HepG2 (cell line): ENCODE results near the gene MAPK6. TPM values are rescaled to one million over a fixed set of nuclear protein-coding genes. Genes with fewer than 3 reads are reported as not detected.

Experiments
- ATAC-seq: fragments of 200-7000 bp; cut with Tn5 transposase; 3 replicates; pipeline ENCODE4 v1.9.1; 2020; ENCODE audit warnings: mild to moderate bottlenecking, moderate library complexity
- BruUV-seq: library from RNA; stranded (reverse); fragments of 400-500 nt; replicated peaks from 2 replicates; lab custom pipeline; 2021; lab: Mats Ljungman, UMichigan
- CTCF ChIA-PET: fragments of 300-600 bp; formaldehyde crosslinking; extraction: SDS; loops from one replicate; lab custom pipeline; 2021; ENCODE audit warnings: low total read pairs, inconsistent platforms, low intra/inter-chr PET ratio; lab: Yijun Ruan, JAX
- POLR2A ChIA-PET: fragments of 350-600 bp; sonication (Branson Sonifier 250); formaldehyde crosslinking; loops from one replicate; lab custom pipeline; 2020; ENCODE audit warnings: antibody characterized with exemption, inconsistent platforms; lab: Yijun Ruan, JAX
- DNase-seq: peaks from one replicate; pipeline ENCODE4 v3.0.0-alpha.2; 2015; ENCODE audit warnings: low spot score
- FAIRE-seq: peaks from 3 replicates; lab custom pipeline; 2011; peaks lifted over from hg19 to GRCh38; lab: Jason Lieb, UNC
- H2AFZ ChIP-seq: one replicate; pipeline ENCODE4 v1.6.1; 2011; ENCODE audit warnings: low read length, inconsistent platforms
- H3K27ac ChIP-seq: fragments of 300-600 bp; 3 replicates; pipeline ENCODE4 v1.8.0; 2011; ENCODE audit warnings: mixed run types, mild to moderate bottlenecking, mixed read lengths, low read length, inconsistent platforms; ENCODE audit not compliant: insufficient read depth; ENCODE audit errors: extremely low read length
- H3K27me3 ChIP-seq, 2 experiments: fragments of 200-600 bp in 1 of 2; 2 replicates in 1 of 2; 3 replicates in 1 of 2; pipeline versions ENCODE4 v1.6.0 to v1.8.0; 2011; ENCODE audit warnings: low read length in 2 of 2, mild to moderate bottlenecking in 2 of 2, moderate library complexity in 2 of 2, inconsistent platforms in 1 of 2; ENCODE audit not compliant: insufficient read depth in 2 of 2, control insufficient read depth in 1 of 2
- H3K36me3 ChIP-seq, 2 experiments: fragments of 200-600 bp in 1 of 2; replicated peaks in 1 of 2; 2 replicates in 1 of 2; 3 replicates in 1 of 2; pipeline versions ENCODE4 v1.5.1 to v1.8.0; 2011; ENCODE audit warnings: low read length in 2 of 2, inconsistent platforms in 1 of 2; ENCODE audit not compliant: insufficient read depth in 2 of 2, control insufficient read depth in 1 of 2
- H3K4me1 ChIP-seq: 2 replicates; pipeline ENCODE4 v1.5.1; 2012; ENCODE audit warnings: low read length, inconsistent platforms; ENCODE audit not compliant: insufficient read depth
- H3K4me2 ChIP-seq: 2 replicates; pipeline ENCODE4 v1.6.0; 2011; ENCODE audit warnings: low read depth, low read length, inconsistent platforms
- H3K4me3 ChIP-seq, 3 experiments: fragments of 200-600 bp in 1 of 3; sonication (generic), shearing (Covaris generic) in 1 of 3; replicated peaks in 1 of 3; 2 replicates each; pipeline ENCODE4 v1.5.1; 2011 to 2016; ENCODE audit warnings: low read length in 3 of 3, inconsistent platforms in 2 of 3, low read depth in 2 of 3, mild to moderate bottlenecking in 2 of 3, control low read depth in 1 of 3, mixed read lengths in 1 of 3; ENCODE audit not compliant: insufficient read depth in 1 of 3
- H3K79me2 ChIP-seq: one replicate; pipeline ENCODE4 v1.6.1; 2011; ENCODE audit warnings: low read length, inconsistent platforms; ENCODE audit not compliant: insufficient read depth
- H3K9ac ChIP-seq: 2 replicates; pipeline ENCODE4 v1.6.0; 2011; ENCODE audit warnings: mild to moderate bottlenecking, low read depth, low read length, inconsistent platforms; ENCODE audit not compliant: insufficient read depth
- H3K9me3 ChIP-seq: 2 replicates; pipeline ENCODE4 v1.5.1; 2012; ENCODE audit warnings: mild to moderate bottlenecking, low read length
- H4K20me1 ChIP-seq: 2 replicates; pipeline ENCODE4 v1.6.0; 2011; ENCODE audit warnings: inconsistent platforms, mild to moderate bottlenecking, low read length, moderate library complexity; ENCODE audit not compliant: insufficient read depth
- BRD4 ChIP-seq: sonication (generic); formaldehyde crosslinking; IDR thresholded peaks from 2 replicates; pipeline ENCODE4 v1.4.0; 2020; ENCODE audit warnings: missing genetic modification reagents
- ETV5 ChIP-seq: IDR thresholded peaks from 2 replicates; pipeline ENCODE4 v1.6.1; 2018; ENCODE audit warnings: missing biosample characterization, missing genetic modification reagents, inconsistent platforms, borderline replicate concordance
- FOXA1 ChIP-seq, 2 experiments: fragments of 450-650 bp in 1 of 2; sonication (generic) in 1 of 2; formaldehyde crosslinking in 1 of 2; IDR thresholded peaks; 2 replicates each; pipeline versions ENCODE4 v1.4.0 to v1.6.1; 2016 to 2020; ENCODE audit warnings: missing genetic modification reagents in 1 of 2
- NFAT5 ChIP-seq: sonication (generic); formaldehyde crosslinking; IDR thresholded peaks from 2 replicates; pipeline ENCODE4 v1.4.0; 2020; ENCODE audit warnings: missing genetic modification reagents
- NR3C1 ChIP-seq: sonication (generic); formaldehyde crosslinking; IDR thresholded peaks from 2 replicates; pipeline ENCODE4 v1.4.0; 2020; ENCODE audit warnings: missing genetic modification reagents
- RFX3 ChIP-seq: IDR thresholded peaks from 2 replicates; pipeline ENCODE4 v1.6.1; 2016; ENCODE audit warnings: missing biosample characterization, missing genetic modification reagents
- SAFB2 ChIP-seq: sonication (generic); formaldehyde crosslinking; IDR thresholded peaks from 2 replicates; pipeline ENCODE4 v1.5.1; 2020; ENCODE audit warnings: missing genetic modification reagents, low read depth, mild to moderate bottlenecking, borderline replicate concordance
- SAP130 ChIP-seq: IDR thresholded peaks from 2 replicates; pipeline ENCODE4 v1.6.1; 2016; ENCODE audit warnings: low read depth
- SMYD3 ChIP-seq: sonication (generic); formaldehyde crosslinking; IDR thresholded peaks from 2 replicates; pipeline ENCODE4 v1.8.1; 2023; ENCODE audit warnings: mild to moderate bottlenecking, missing genetic modification reagents
- THRA ChIP-seq: sonication (generic); formaldehyde crosslinking; IDR thresholded peaks from 2 replicates; pipeline ENCODE4 v1.4.0; 2020; ENCODE audit warnings: missing genetic modification reagents, borderline replicate concordance
- ZEB1 ChIP-seq: IDR thresholded peaks from 2 replicates; pipeline ENCODE4 v1.6.1; 2012; ENCODE audit warnings: mild to moderate bottlenecking, low read depth, inconsistent platforms; ENCODE audit not compliant: insufficient replicate concordance
- ZFP82 ChIP-seq: sonication (generic); formaldehyde crosslinking; IDR thresholded peaks from 2 replicates; pipeline ENCODE4 v1.5.1; 2020; ENCODE audit warnings: mild to moderate bottlenecking, missing genetic modification reagents, borderline replicate concordance
- ZNF263 ChIP-seq: sonication (generic); formaldehyde crosslinking; IDR thresholded peaks from 2 replicates; pipeline ENCODE4 v1.4.0; 2020; ENCODE audit warnings: missing genetic modification reagents
- ZNF503 ChIP-seq: sonication (generic); formaldehyde crosslinking; IDR thresholded peaks from 2 replicates; pipeline ENCODE4 v1.4.0; 2020; ENCODE audit warnings: missing genetic modification reagents
- ZNF547 ChIP-seq: sonication (generic); formaldehyde crosslinking; IDR thresholded peaks from 2 replicates; pipeline ENCODE4 v1.5.1; 2020; ENCODE audit warnings: mild to moderate bottlenecking, missing genetic modification reagents
- ZNF562 ChIP-seq: sonication (generic); formaldehyde crosslinking; IDR thresholded peaks from 2 replicates; pipeline ENCODE4 v1.8.0; 2022; ENCODE audit warnings: missing genetic modification reagents, borderline replicate concordance
- WGBS: methylation state at CpG from one replicate; pipeline ENCODE4 v1.1.6; 2017; ENCODE audit warnings: low lambda C conversion rate; 5-methylcytosine and 5-hydroxymethylcytosine counted together
- in situ Hi-C: cut with HindIII; loops from 2 replicates; pipeline ENCODE4 v1.10.0; 2017; ENCODE audit warnings: low pct_unique_long_range_greater_than_20kb; ENCODE audit not compliant: extremely low pct_ligation_motif_present
- intact Hi-C: fragments of 100-400 bp; cut with micrococcal nuclease; formaldehyde crosslinking; loops from one replicate; pipeline ENCODE4 v1.10.0; 2022; ENCODE audit not compliant: unreplicated experiment
- polyA plus RNA-seq, 8 experiments: library from polyadenylated mRNA; depleted of rRNA in 3 of 8; stranded (reverse) in 7 of 8; unstranded in 1 of 8; fragments of >200 nt; fragmentation: Illumina TruSeq in 4 of 8; extraction: Trizol in 4 of 8; gene quantifications; 2 replicates each; pipeline versions ENCODE4 v1.2.1 to v1.2.3, GENCODE V29; 2011 to 2016; ENCODE audit warnings: low read depth in 4 of 8, missing spikeins in 1 of 8, mixed read lengths in 1 of 8; ENCODE audit not compliant: insufficient read depth in 1 of 8
- total RNA-seq, 5 experiments: library from RNA; depleted of rRNA; stranded (reverse); fragments of >200 nt; fragmentation: Illumina TruSeq; extraction: Trizol; gene quantifications; 2 replicates each; pipeline ENCODE4 v1.2.3, GENCODE V29; 2016; ENCODE audit warnings: low read depth in 1 of 5

The MAPK6 gene
- total and polyA plus RNA-seq, 2 of the 13 experiments (the other 11 are each of a cell fraction or from before 2014, with no cell fraction given) = 89.5 to 99.7 TPM

GRCh38 chr15:51992953-51993352 is 26.1 kb upstream of the MAPK6 start:
- peak overlapping the region; percentile 24; the same call in 1 of the 2 replicates for H3K4me2 ChIP-seq
- in situ Hi-C loops (no loop called here), intact Hi-C loops (no loop called here)
- H3K9ac ChIP-seq = no peak overlapping the region
- WGBS = 57% methylated on average over 1 of the region's 1 CpG
- no peak overlapping the region for H3K4me3 ChIP-seq
- H3K36me3 ChIP-seq = no peaks in the 10 kb centered on the region
- POLR2A ChIA-PET = interaction anchor here (0.8 to 2.2 kb wide), 7 partner anchors 9 to 141 kb away, joined by 3 to 15 read pairs (median 3); partner anchors contain the start of gene LEO1
- CTCF ChIA-PET = interaction anchor here (1.3 kb wide), 1 partner anchor 11 kb away, joined by 3 read pairs; no protein-coding TSS in a partner anchor
- no peaks in the 10 kb centered on the region for H3K9me3 ChIP-seq
- no peaks in the 10 kb centered on the region for H3K79me2 ChIP-seq
- H4K20me1 ChIP-seq = no peaks in the 10 kb centered on the region
- no peak for FAIRE-seq
- ATAC-seq = peak; percentile 50
- no peak overlapping the region for H3K27ac ChIP-seq
- peak; percentile 77 for DNase-seq
- BruUV-seq = no TSS peak
- no peak overlapping the region for H2AFZ ChIP-seq
- peaks cover 30% of the 10 kb centered on the region for H3K4me1 ChIP-seq
- no peaks in the 10 kb centered on the region for H3K27me3 ChIP-seq
- no peak for TF ChIP-seq ZNF503
- 0 out of 2 replicates have a peak, but pooled peaks have one; percentile 21 for TF ChIP-seq SAP130 (CRISPR knock-in tag)
- no peak for TF ChIP-seq ZNF263
- TF ChIP-seq SAFB2 (CRISPR knock-in tag) = no peak
- no peak for TF ChIP-seq ZFP82 (CRISPR knock-in tag)
- TF ChIP-seq ZNF562 (CRISPR knock-in tag) = no peak
- no peak for TF ChIP-seq SMYD3 (CRISPR knock-in tag)
- TF ChIP-seq ZNF547 = no peak
- TF ChIP-seq BRD4 (CRISPR knock-in tag) = no peak
- TF ChIP-seq NR3C1 = no peak
- TF ChIP-seq ZEB1 = no peak
- TF ChIP-seq RFX3 = peak; percentile 56; the same call in 1 of the 2 replicates
- no peak for TF ChIP-seq THRA (CRISPR knock-in tag)
- TF ChIP-seq ETV5 (CRISPR knock-in tag) = peak; percentile 38; the same call in 1 of the 2 replicates
- TF ChIP-seq FOXA1 (IDR thresholded peaks at IDR 0.05) = no peak
- TF ChIP-seq FOXA1 (CRISPR knock-in tag; IDR thresholded peaks at IDR 0.05) = no peak
- no peak for TF ChIP-seq NFAT5 (CRISPR knock-in tag)
